Ishikawa (cell line): ENCODE data around the gene DOCK1.

Experiments used
- CEBPB ChIP-seq: IDR thresholded peaks from 2 replicates; pipeline ENCODE4 v1.6.1; 2012
- CREB1 ChIP-seq: IDR thresholded peaks from 2 replicates; pipeline ENCODE4 v1.6.1; 2012; ENCODE audit warnings: low read depth
- EGR1 ChIP-seq: IDR thresholded peaks from 2 replicates; pipeline ENCODE4 v1.6.1; 2012
- EP300 ChIP-seq: IDR thresholded peaks from 2 replicates; pipeline ENCODE4 v1.6.1; 2012; ENCODE audit warnings: borderline replicate concordance
- FOXM1 ChIP-seq: IDR thresholded peaks from 2 replicates; pipeline ENCODE4 v1.6.1; 2012; ENCODE audit warnings: low read depth, borderline replicate concordance
- MAX ChIP-seq: IDR thresholded peaks from 2 replicates; pipeline ENCODE4 v1.6.1; 2012
- NFIC ChIP-seq: IDR thresholded peaks from 2 replicates; pipeline ENCODE4 v1.6.1; 2012
- RAD21 ChIP-seq: IDR thresholded peaks from 2 replicates; pipeline ENCODE4 v1.6.1; 2012; ENCODE audit warnings: low read depth
- TAF1 ChIP-seq: IDR thresholded peaks from 2 replicates; pipeline ENCODE4 v1.6.1; 2012; ENCODE audit warnings: low read depth, mild to moderate bottlenecking
- TCF12 ChIP-seq: IDR thresholded peaks from 2 replicates; pipeline ENCODE4 v1.6.1; 2012; ENCODE audit warnings: low read depth
- TEAD4 ChIP-seq: IDR thresholded peaks from 2 replicates; pipeline ENCODE4 v1.6.1; 2012
- USF1 ChIP-seq: IDR thresholded peaks from 2 replicates; pipeline ENCODE4 v1.6.1; 2012
- YY1 ChIP-seq: IDR thresholded peaks from 2 replicates; pipeline ENCODE4 v1.6.1; 2012; ENCODE audit warnings: low read depth
- ZBTB7A ChIP-seq: IDR thresholded peaks from 2 replicates; pipeline ENCODE4 v1.6.1; 2012; ENCODE audit warnings: low read depth
- TF ChIP-seq, protein P1 (sequence below): IDR thresholded peaks from 2 replicates; pipeline ENCODE4 v1.6.1; 2012; ENCODE audit warnings: low read depth, mild to moderate bottlenecking

Gene DOCK1

GRCh38 chr10:126933116-126933515 lies 27.9 kb downstream of the DOCK1 start:
- TF ChIP-seq TEAD4 (no peak), EGR1 (no peak), ZBTB7A (no peak), FOXM1 (no peak), NFIC (no peak), YY1 (no peak), TAF1 (no peak), CEBPB (no peak), CREB1 (no peak), TCF12 (no peak), RAD21 (no peak), USF1 (no peak), MAX (no peak), EP300 (no peak)
- TF ChIP-seq, protein P1, sequence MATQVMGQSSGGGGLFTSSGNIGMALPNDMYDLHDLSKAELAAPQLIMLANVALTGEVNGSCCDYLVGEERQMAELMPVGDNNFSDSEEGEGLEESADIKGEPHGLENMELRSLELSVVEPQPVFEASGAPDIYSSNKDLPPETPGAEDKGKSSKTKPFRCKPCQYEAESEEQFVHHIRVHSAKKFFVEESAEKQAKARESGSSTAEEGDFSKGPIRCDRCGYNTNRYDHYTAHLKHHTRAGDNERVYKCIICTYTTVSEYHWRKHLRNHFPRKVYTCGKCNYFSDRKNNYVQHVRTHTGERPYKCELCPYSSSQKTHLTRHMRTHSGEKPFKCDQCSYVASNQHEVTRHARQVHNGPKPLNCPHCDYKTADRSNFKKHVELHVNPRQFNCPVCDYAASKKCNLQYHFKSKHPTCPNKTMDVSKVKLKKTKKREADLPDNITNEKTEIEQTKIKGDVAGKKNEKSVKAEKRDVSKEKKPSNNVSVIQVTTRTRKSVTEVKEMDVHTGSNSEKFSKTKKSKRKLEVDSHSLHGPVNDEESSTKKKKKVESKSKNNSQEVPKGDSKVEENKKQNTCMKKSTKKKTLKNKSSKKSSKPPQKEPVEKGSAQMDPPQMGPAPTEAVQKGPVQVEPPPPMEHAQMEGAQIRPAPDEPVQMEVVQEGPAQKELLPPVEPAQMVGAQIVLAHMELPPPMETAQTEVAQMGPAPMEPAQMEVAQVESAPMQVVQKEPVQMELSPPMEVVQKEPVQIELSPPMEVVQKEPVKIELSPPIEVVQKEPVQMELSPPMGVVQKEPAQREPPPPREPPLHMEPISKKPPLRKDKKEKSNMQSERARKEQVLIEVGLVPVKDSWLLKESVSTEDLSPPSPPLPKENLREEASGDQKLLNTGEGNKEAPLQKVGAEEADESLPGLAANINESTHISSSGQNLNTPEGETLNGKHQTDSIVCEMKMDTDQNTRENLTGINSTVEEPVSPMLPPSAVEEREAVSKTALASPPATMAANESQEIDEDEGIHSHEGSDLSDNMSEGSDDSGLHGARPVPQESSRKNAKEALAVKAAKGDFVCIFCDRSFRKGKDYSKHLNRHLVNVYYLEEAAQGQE: no peak

GRCh38 chr10:126935263-126935946 lies 30.2 kb downstream of the DOCK1 start:
- no peak for TF ChIP-seq CREB1
- no peak for TF ChIP-seq EP300
- TF ChIP-seq, protein P1: no peak
- TF ChIP-seq YY1: no peak

- TF ChIP-seq MAX (no peak), CEBPB (no peak), TEAD4 (no peak), FOXM1 (no peak), ZBTB7A (no peak), YY1 (no peak), RAD21 (no peak), TAF1 (no peak), TCF12 (no peak)
- TF ChIP-seq, protein P1: no peak
Observed at GRCh38 chr10:126937026-126937425, 31.8 kb downstream of the DOCK1 start.

- TF ChIP-seq EP300: no peak
- no peak for TF ChIP-seq USF1
Observed at GRCh38 chr10:126939706-126940105, 34.5 kb downstream of the DOCK1 start.

GRCh38 chr10:126940670-126941310 lies 35.6 kb downstream of the DOCK1 start:
- TF ChIP-seq ZBTB7A (no peak), RAD21 (no peak), NFIC (no peak), USF1 (no peak), CEBPB (no peak), EP300 (no peak), TCF12 (no peak), TEAD4 (no peak), EGR1 (no peak), MAX (no peak), FOXM1 (no peak), YY1 (no peak), TAF1 (no peak), CREB1 (no peak)
- TF ChIP-seq, protein P1: no peak
